ENCODE results near the gene ZNF486. TPM values are rescaled to one million over a fixed set of nuclear protein-coding genes. Genes with fewer than 3 reads are reported as not detected.

Gene ZNF486
- total RNA-seq, 3 donors from 2014 or later = 3.0 to 4.8 (median 4.8) TPM

- H3K36me3 ChIP-seq (ENCODE audit: low read depth) = no peaks in the 10 kb centered on the region
- ATAC-seq (no peak), DNase-seq (no peak)
- H3K9me3 ChIP-seq = no peaks in the 10 kb centered on the region
- TF ChIP-seq, protein P1, sequence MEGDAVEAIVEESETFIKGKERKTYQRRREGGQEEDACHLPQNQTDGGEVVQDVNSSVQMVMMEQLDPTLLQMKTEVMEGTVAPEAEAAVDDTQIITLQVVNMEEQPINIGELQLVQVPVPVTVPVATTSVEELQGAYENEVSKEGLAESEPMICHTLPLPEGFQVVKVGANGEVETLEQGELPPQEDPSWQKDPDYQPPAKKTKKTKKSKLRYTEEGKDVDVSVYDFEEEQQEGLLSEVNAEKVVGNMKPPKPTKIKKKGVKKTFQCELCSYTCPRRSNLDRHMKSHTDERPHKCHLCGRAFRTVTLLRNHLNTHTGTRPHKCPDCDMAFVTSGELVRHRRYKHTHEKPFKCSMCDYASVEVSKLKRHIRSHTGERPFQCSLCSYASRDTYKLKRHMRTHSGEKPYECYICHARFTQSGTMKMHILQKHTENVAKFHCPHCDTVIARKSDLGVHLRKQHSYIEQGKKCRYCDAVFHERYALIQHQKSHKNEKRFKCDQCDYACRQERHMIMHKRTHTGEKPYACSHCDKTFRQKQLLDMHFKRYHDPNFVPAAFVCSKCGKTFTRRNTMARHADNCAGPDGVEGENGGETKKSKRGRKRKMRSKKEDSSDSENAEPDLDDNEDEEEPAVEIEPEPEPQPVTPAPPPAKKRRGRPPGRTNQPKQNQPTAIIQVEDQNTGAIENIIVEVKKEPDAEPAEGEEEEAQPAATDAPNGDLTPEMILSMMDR (IDR thresholded peaks at IDR 0.05) = no peak
- H3K4me1 ChIP-seq (ENCODE audit: low read depth) = no peaks in the 10 kb centered on the region
- no peak overlapping the region for H3K4me3 ChIP-seq
- intact Hi-C loops (cut with DNase I, micrococcal nuclease) = no loop called here
Measured at GRCh38 chr19:20153281-20153680, 13.7 kb upstream of the ZNF486 start.

GRCh38 chr19:20154636-20155035 is 12.4 kb upstream of the ZNF486 start:
- TF ChIP-seq, protein P1 (IDR thresholded peaks at IDR 0.05) = no peak
- ATAC-seq (no peak), DNase-seq (no peak)
- intact Hi-C loops (cut with DNase I, micrococcal nuclease) = no loop called here
- Histone ChIP-seq H3K9me3 (no peaks in the 10 kb centered on the region), H3K36me3 (ENCODE audit: low read depth) (no peaks in the 10 kb centered on the region), H3K4me3 (no peak overlapping the region), H3K4me1 (ENCODE audit: low read depth) (no peaks in the 10 kb centered on the region)

DNA sequence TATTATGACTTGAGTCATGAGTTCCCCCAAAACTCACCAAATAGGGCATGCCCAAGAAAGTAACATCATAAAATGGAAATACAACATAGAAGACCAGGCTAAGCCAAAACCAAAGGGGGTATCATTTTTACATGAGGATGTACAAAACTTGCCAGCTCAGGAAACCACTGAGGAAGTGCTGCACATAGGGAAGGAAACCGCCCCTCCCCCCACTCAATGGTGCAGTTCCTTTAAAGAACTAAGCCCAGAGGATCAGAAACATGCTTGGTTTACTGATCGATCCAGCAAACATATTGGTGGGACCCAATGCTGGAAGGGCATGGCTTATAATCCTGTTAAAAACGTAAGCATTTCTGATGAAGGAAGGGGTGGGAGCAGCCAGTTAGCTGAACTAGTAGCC is 4.2 kb upstream of the ZNF486 start:
- H3K4me3 ChIP-seq = no peak overlapping the region
- H3K9me3 ChIP-seq = no peaks in the 10 kb centered on the region
- H3K36me3 ChIP-seq (ENCODE audit: low read depth) = no peaks in the 10 kb centered on the region
- ATAC-seq = no peak
- TF ChIP-seq, protein P1 (IDR thresholded peaks at IDR 0.05) = no peak
- intact Hi-C loops (cut with DNase I, micrococcal nuclease) = no loop called here
- DNase-seq = no peak
- H3K4me1 ChIP-seq (ENCODE audit: low read depth) = no peaks in the 10 kb centered on the region

DNA sequence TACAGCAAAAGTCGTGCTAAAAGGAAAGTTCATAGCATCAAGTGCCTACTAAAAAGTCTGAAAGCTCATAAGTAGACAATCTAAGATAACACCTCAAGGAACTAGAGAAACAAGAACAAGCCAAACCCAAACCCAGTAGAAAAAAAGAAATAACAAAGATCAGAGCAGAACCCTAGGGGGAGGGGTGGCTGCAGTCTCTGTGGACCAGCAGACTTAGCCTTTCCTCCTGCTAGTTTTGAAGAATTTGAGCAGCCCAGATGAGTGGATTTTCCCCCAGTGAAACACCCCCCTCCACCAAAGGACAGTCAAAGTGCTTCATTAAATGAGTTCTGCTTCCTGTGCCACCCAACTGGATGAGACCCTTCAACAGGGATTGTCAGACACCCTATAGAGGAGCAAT is 2.6 kb upstream of the ZNF486 start:
- intact Hi-C loops (cut with DNase I, micrococcal nuclease) = no loop called here
- no peak for ATAC-seq
- TF ChIP-seq, protein P1 (IDR thresholded peaks at IDR 0.05) = no peak
- Histone ChIP-seq H3K36me3 (ENCODE audit: low read depth) (no peaks in the 10 kb centered on the region), H3K4me3 (no peak overlapping the region), H3K4me1 (ENCODE audit: low read depth) (no peaks in the 10 kb centered on the region), H3K9me3 (no peaks in the 10 kb centered on the region)
- no peak for DNase-seq

- intact Hi-C loops (cut with DNase I, micrococcal nuclease) = no loop called here
- H3K4me1 ChIP-seq (ENCODE audit: low read depth) = no peaks in the 10 kb centered on the region
- TF ChIP-seq, protein P1 (IDR thresholded peaks at IDR 0.05) = no peak
- H3K9me3 ChIP-seq = no peaks in the 10 kb centered on the region
- H3K36me3 ChIP-seq (ENCODE audit: low read depth) = no peaks in the 10 kb centered on the region
- no peak for DNase-seq
- no peak for ATAC-seq
- no peak overlapping the region for H3K4me3 ChIP-seq
Measured at GRCh38 chr19:20165971-20166592, 932 bp upstream of the ZNF486 start.
